Thyroid gland (tissue), 4 donors: ENCODE data around the gene GPR158. TPM values are rescaled to one million over a fixed set of nuclear protein-coding genes. Genes with fewer than 3 reads are reported as not detected.
A peak's percentile ranks its signal among the peaks of the same experiment; 100 is the strongest.

Experiments used
- DNase-seq, 2 donors: peaks; one replicate each; pipeline ENCODE4 v3.0.0-alpha.2; 2019
- H3K27ac ChIP-seq, 3 donors: fragments of 200-600 bp; sonication (generic); 1 replicate in 2 of 3; 2 replicates in 1 of 3; pipeline ENCODE4 v1.5.1; 2016 to 2019; ENCODE audit warnings: mild to moderate bottlenecking in 1 of 3, moderate library complexity in 1 of 3
- H3K27me3 ChIP-seq: fragments of 200-600 bp; sonication (generic); one replicate; pipeline ENCODE4 v1.5.1; 2019
- H3K36me3 ChIP-seq, 2 donors: fragments of 200-600 bp; sonication (generic); one replicate each; pipeline ENCODE4 v1.5.1; 2016 to 2019
- H3K4me1 ChIP-seq, 2 donors: fragments of 200-600 bp; sonication (generic); one replicate each; pipeline ENCODE4 v1.5.1; 2017 to 2019
- H3K4me3 ChIP-seq, 3 donors: fragments of 200-600 bp; sonication (generic); replicated peaks in 1 of 3; 1 replicate in 2 of 3; 2 replicates in 1 of 3; pipeline ENCODE4 v1.5.1; 2016; ENCODE audit warnings: mild to moderate bottlenecking in 1 of 3
- H3K9me3 ChIP-seq: fragments of 200-600 bp; sonication (generic); one replicate; pipeline ENCODE4 v1.5.1; 2017
- POLR2A ChIP-seq, 2 donors: fragments of 450-650 bp; IDR thresholded peaks; one replicate each; pipeline ENCODE4 v1.6.1; 2017; ENCODE audit warnings: antibody characterized with exemption in 2 of 2, mild to moderate bottlenecking in 2 of 2, moderate library complexity in 1 of 2
- WGBS, 2 donors: methylation state at CpG; one replicate each; pipeline ENCODE4 v1.1.5; 2017; 5-methylcytosine and 5-hydroxymethylcytosine counted together
- intact Hi-C: fragments of 100-400 bp; cut with DNase I; formaldehyde crosslinking; loops from one replicate; pipeline ENCODE4 v1.15.1; 2023
- total RNA-seq, 4 donors: library from RNA; depleted of rRNA; stranded (reverse); fragments of >200 nt; gene quantifications; one replicate each; pipeline ENCODE4 v1.2.3, GENCODE V29; 2016
- TF ChIP-seq, protein P1 (sequence below), 6 experiments: fragments of 200-600 bp in 3 of 6; fragments of 450-650 bp in 3 of 6; sonication (generic) in 3 of 6; IDR thresholded peaks; one replicate each; pipeline ENCODE4 v1.5.1; 2016 to 2019; ENCODE audit warnings: antibody characterized with exemption in 6 of 6, mild to moderate bottlenecking in 2 of 6, inconsistent platforms in 1 of 6, moderate library complexity in 1 of 6

GPR158 gene
- total RNA-seq, 4 donors from 2014 or later = 0.13 to 1.9 (median 1.2) TPM

- H3K9me3 ChIP-seq = no peaks in the 10 kb centered on the region
- no peak for DNase-seq
- WGBS, 2 donors = 72 to 74% methylated on average over 4 of the region's 4 CpGs
Observed at GRCh38 chr10:25169740-25170139, 5.1 kb upstream of the GPR158 start.

DNA sequence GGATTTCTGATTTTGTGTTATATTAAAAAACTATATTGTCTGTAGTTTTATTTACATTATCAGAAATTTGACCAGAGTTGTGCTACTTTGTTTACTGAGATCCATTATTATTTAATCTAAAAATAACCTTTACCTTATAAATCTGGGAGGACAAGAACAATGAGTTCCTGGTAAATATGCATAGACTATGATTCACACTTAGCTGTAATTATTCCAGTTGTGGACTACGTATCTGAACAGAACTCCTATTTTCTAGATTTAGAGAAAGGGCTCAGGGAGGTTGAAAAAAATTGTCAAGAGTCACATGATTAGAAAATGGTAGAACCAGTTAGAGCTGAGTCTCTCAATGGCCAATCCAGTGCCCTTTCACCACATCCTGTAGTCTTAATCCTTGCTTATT lies 4.2 kb upstream of the GPR158 start:
- TF ChIP-seq, protein P1, sequence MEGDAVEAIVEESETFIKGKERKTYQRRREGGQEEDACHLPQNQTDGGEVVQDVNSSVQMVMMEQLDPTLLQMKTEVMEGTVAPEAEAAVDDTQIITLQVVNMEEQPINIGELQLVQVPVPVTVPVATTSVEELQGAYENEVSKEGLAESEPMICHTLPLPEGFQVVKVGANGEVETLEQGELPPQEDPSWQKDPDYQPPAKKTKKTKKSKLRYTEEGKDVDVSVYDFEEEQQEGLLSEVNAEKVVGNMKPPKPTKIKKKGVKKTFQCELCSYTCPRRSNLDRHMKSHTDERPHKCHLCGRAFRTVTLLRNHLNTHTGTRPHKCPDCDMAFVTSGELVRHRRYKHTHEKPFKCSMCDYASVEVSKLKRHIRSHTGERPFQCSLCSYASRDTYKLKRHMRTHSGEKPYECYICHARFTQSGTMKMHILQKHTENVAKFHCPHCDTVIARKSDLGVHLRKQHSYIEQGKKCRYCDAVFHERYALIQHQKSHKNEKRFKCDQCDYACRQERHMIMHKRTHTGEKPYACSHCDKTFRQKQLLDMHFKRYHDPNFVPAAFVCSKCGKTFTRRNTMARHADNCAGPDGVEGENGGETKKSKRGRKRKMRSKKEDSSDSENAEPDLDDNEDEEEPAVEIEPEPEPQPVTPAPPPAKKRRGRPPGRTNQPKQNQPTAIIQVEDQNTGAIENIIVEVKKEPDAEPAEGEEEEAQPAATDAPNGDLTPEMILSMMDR (IDR thresholded peaks at IDR 0.05) = no peak
- TF ChIP-seq POLR2A (IDR thresholded peaks at IDR 0.05) = no peak
- Histone ChIP-seq H3K27me3 (no peaks in the 10 kb centered on the region), H3K4me1 (peaks cover 8 to 14% of the 10 kb centered on the region in 2 donors), H3K4me3 (no peak overlapping the region), H3K36me3 (no peaks in the 10 kb centered on the region), H3K9me3 (no peaks in the 10 kb centered on the region), H3K27ac (no peak overlapping the region)
- DNase-seq = no peak
- WGBS, 2 donors = 63 to 69% methylated on average over 1 of the region's 1 CpG
- intact Hi-C loops = no loop called here

More at GRCh38 chr10:25169740-25170139, 5.1 kb upstream of the GPR158 start:
- H3K36me3 ChIP-seq = no peaks in the 10 kb centered on the region
- intact Hi-C loops = no loop called here
- TF ChIP-seq, protein P1 (IDR thresholded peaks at IDR 0.05) = no peak
- TF ChIP-seq POLR2A (IDR thresholded peaks at IDR 0.05) = no peak
- H3K4me1 ChIP-seq = peaks cover 0 to 5% of the 10 kb centered on the region in 2 donors
- H3K4me3 ChIP-seq = no peak overlapping the region
- no peak overlapping the region for H3K27ac ChIP-seq
- H3K27me3 ChIP-seq = no peaks in the 10 kb centered on the region

DNA sequence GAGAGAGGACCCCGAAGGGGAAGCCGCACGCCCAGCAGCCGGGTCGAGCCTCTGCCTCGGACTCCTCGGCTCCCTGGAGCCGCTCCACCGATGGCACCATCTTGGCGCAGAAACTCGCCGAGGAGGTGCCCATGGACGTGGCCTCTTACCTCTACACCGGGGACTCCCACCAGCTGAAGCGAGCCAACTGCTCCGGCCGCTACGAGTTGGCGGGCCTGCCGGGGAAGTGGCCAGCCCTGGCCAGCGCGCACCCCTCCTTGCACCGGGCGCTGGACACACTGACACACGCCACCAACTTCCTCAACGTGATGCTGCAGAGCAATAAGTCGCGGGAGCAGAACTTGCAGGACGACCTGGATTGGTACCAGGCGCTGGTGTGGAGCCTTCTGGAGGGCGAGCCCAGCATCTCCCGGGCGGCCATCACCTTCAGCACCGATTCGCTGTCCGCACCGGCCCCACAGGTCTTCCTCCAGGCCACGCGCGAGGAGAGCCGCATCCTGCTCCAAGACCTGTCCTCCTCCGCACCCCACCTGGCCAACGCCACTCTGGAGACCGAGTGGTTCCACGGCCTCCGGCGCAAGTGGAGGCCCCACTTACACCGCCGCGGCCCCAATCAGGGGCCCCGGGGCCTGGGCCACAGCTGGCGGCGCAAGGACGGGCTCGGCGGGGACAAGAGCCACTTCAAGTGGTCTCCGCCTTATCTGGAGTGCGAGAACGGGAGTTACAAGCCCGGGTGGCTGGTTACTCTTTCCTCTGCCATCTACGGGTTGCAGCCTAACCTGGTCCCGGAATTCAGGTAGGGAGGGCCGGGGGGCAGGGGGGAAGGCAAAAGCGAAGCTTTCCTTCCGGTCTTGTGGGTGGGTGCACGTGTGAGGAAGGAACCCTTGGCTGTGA lies 973 bp downstream of the GPR158 start:
- H3K4me3 ChIP-seq = peak overlapping the region in 1 of 3 donors; percentile 47

GRCh38 chr10:25176421-25176968 lies 1.7 kb downstream of the GPR158 start:
- WGBS, 2 donors = 2 to 3% methylated on average over 18 to 25 of the region's 36 CpGs
- DNase-seq = no peak
- intact Hi-C loops = no loop called here
- H3K9me3 ChIP-seq = no peaks in the 10 kb centered on the region
- TF ChIP-seq POLR2A (IDR thresholded peaks at IDR 0.05) = no peak
- TF ChIP-seq, protein P1 (IDR thresholded peaks at IDR 0.05) = no peak
- no peak overlapping the region for H3K27ac ChIP-seq
- H3K36me3 ChIP-seq = no peaks in the 10 kb centered on the region
- H3K4me3 ChIP-seq = no peak overlapping the region
- H3K27me3 ChIP-seq = peaks cover 12% of the 10 kb centered on the region
- peaks cover 17 to 25% of the 10 kb centered on the region in 2 donors for H3K4me1 ChIP-seq

More for the DNA sequence above, 973 bp downstream of the GPR158 start:
- intact Hi-C loops = no loop called here
- Histone ChIP-seq H3K4me1 (peaks cover 17 to 25% of the 10 kb centered on the region in 2 donors), H3K36me3 (no peaks in the 10 kb centered on the region), H3K27ac (no peak overlapping the region), H3K27me3 (peaks cover 12% of the 10 kb centered on the region), H3K9me3 (no peaks in the 10 kb centered on the region)
- TF ChIP-seq, protein P1 (IDR thresholded peaks at IDR 0.05) = no peak
- no peak for TF ChIP-seq POLR2A (IDR thresholded peaks at IDR 0.05)
- peak; percentile 41 to 57 for DNase-seq
- 3 to 7% methylated on average over 28 to 51 of the region's 66 CpGs for WGBS, 2 donors
